ENCODE data around the gene FBLN2. TPM values are rescaled to one million over a fixed set of nuclear protein-coding genes. Genes with fewer than 3 reads are reported as not detected.

The FBLN2 gene
- total RNA-seq, 4 donors from 2014 or later: 85.9 to 187 (median 117) TPM

DNA sequence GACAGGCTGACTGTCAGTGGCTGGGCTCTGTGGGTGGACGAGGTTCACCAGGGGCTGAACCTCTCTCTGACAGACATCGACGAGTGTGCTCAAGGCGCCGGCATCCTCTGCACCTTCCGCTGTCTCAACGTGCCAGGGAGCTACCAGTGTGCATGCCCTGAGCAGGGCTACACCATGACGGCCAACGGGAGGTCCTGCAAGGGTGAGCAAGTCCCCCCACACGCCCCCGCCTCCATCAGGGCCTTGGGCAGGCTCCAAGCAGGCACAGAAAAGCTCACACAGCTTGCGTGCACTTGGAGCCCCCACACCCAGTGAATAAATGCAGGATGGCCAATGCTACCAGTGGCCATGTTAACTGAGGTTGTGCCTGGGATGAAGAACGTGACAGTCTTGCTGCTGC is 82.3 kb downstream of the FBLN2 start:
- Histone ChIP-seq H3K27me3 (no peaks in the 10 kb centered on the region), H3K27ac (no peak overlapping the region), H3K36me3 (peaks cover 0 to 52% of the 10 kb centered on the region in 2 donors), H3K4me3 (no peak overlapping the region), H3K4me1 (no peaks in the 10 kb centered on the region), H3K9me3 (no peaks in the 10 kb centered on the region)
- WGBS, 2 donors (ENCODE audit: low coverage in 1 of 2): 60 to 76% methylated on average over 2 to 8 of the region's 13 CpGs
- no peak for ATAC-seq
- no peak for TF ChIP-seq EP300 (IDR thresholded peaks at IDR 0.05)
- no peak for TF ChIP-seq POLR2AphosphoS5 (IDR thresholded peaks at IDR 0.05)
- TF ChIP-seq, protein P1, sequence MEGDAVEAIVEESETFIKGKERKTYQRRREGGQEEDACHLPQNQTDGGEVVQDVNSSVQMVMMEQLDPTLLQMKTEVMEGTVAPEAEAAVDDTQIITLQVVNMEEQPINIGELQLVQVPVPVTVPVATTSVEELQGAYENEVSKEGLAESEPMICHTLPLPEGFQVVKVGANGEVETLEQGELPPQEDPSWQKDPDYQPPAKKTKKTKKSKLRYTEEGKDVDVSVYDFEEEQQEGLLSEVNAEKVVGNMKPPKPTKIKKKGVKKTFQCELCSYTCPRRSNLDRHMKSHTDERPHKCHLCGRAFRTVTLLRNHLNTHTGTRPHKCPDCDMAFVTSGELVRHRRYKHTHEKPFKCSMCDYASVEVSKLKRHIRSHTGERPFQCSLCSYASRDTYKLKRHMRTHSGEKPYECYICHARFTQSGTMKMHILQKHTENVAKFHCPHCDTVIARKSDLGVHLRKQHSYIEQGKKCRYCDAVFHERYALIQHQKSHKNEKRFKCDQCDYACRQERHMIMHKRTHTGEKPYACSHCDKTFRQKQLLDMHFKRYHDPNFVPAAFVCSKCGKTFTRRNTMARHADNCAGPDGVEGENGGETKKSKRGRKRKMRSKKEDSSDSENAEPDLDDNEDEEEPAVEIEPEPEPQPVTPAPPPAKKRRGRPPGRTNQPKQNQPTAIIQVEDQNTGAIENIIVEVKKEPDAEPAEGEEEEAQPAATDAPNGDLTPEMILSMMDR (IDR thresholded peaks at IDR 0.05): no peak
- no peak for TF ChIP-seq POLR2A (IDR thresholded peaks at IDR 0.05)

GRCh38 chr3:13633176-13633575 is 84.3 kb downstream of the FBLN2 start:
- H3K9me3 ChIP-seq: no peaks in the 10 kb centered on the region
- WGBS, 2 donors (ENCODE audit: low coverage in 1 of 2): 100% methylated on average over 1 to 2 of the region's 13 CpGs
- H3K27me3 ChIP-seq: no peaks in the 10 kb centered on the region
- H3K36me3 ChIP-seq: peaks cover 0 to 60% of the 10 kb centered on the region in 2 donors
- no peak overlapping the region for H3K27ac ChIP-seq
- H3K4me1 ChIP-seq: no peaks in the 10 kb centered on the region
- no peak for ATAC-seq
- H3K4me3 ChIP-seq: no peak overlapping the region
- TF ChIP-seq EP300 (IDR thresholded peaks at IDR 0.05) (no peak), POLR2A (IDR thresholded peaks at IDR 0.05) (no peak), POLR2AphosphoS5 (IDR thresholded peaks at IDR 0.05) (no peak)
- TF ChIP-seq, protein P1 (IDR thresholded peaks at IDR 0.05): no peak

DNA sequence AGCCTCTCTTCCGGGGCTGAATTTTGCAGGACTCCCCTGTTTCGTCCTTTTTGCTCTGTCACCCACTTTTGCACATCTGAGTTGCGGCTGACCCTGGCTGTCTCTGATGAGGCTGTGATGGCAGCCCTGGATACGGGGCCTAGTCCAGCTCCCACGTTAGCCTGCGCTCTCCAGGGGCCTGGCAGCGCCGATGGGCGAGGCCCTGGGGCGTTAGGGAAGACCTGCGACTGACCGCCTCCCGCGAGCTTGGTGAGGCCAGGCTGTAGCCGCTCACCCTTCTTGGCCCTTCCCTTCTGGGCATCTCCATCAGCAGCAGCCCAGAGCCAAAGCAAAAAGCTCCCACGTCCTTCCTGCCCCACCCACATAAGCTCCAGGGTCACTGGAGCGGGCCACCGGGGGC is 85.2 kb downstream of the FBLN2 start:
- Histone ChIP-seq H3K36me3 (peaks cover 0 to 52% of the 10 kb centered on the region in 2 donors), H3K27ac (no peak overlapping the region)
- no peak for ATAC-seq

GRCh38 chr3:13634615-13635014 is 85.7 kb downstream of the FBLN2 start:
- no peak overlapping the region for H3K27ac ChIP-seq
- H3K4me3 ChIP-seq: no peak overlapping the region
- no peaks in the 10 kb centered on the region for H3K27me3 ChIP-seq
- no peaks in the 10 kb centered on the region for H3K9me3 ChIP-seq
- peaks cover 0 to 49% of the 10 kb centered on the region in 2 donors for H3K36me3 ChIP-seq
- 83% methylated on average over 4 of the region's 10 CpGs; no CpG with 5 or more reads in 1 of the 2 donors for WGBS, 2 donors (ENCODE audit: low coverage in 1 of 2)
- no peak for ATAC-seq
- TF ChIP-seq, protein P1 (IDR thresholded peaks at IDR 0.05): no peak
- TF ChIP-seq POLR2AphosphoS5 (IDR thresholded peaks at IDR 0.05) (no peak), POLR2A (IDR thresholded peaks at IDR 0.05) (no peak), EP300 (IDR thresholded peaks at IDR 0.05) (no peak)
- no peaks in the 10 kb centered on the region for H3K4me1 ChIP-seq

More for the DNA sequence above, 85.2 kb downstream of the FBLN2 start:
- 88% methylated on average over 1 of the region's 18 CpGs; no CpG with 5 or more reads in 1 of the 2 donors for WGBS, 2 donors (ENCODE audit: low coverage in 1 of 2)
- Histone ChIP-seq H3K9me3 (no peaks in the 10 kb centered on the region), H3K4me1 (no peaks in the 10 kb centered on the region), H3K4me3 (no peak overlapping the region), H3K27me3 (no peaks in the 10 kb centered on the region)
- no peak for TF ChIP-seq POLR2AphosphoS5 (IDR thresholded peaks at IDR 0.05)
- TF ChIP-seq, protein P1 (IDR thresholded peaks at IDR 0.05): no peak
- TF ChIP-seq EP300 (IDR thresholded peaks at IDR 0.05): no peak
- no peak for TF ChIP-seq POLR2A (IDR thresholded peaks at IDR 0.05)

DNA sequence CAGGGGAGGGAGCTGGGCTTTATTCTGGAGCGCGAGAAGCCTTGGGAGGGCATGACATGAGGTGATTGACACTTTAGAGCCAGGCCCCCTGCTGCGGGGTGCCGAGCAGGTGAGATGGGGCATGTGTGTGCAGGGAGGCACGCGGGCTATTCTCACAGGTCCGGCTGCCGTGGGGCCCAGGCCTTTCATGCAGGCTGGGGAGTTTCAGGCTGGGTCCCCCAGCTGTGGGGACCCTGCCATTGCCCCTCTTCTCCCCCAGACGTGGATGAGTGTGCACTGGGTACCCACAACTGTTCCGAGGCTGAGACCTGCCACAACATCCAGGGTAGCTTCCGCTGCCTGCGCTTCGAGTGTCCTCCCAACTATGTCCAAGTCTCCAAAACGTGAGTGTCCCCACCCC is 87.3 kb downstream of the FBLN2 start:
- WGBS, 2 donors (ENCODE audit: low coverage in 1 of 2): 60 to 81% methylated on average over 1 to 3 of the region's 14 CpGs
- TF ChIP-seq EP300 (IDR thresholded peaks at IDR 0.05) (no peak), POLR2AphosphoS5 (IDR thresholded peaks at IDR 0.05) (no peak), POLR2A (IDR thresholded peaks at IDR 0.05) (no peak)
- TF ChIP-seq, protein P1 (IDR thresholded peaks at IDR 0.05): no peak
- Histone ChIP-seq H3K4me1 (no peaks in the 10 kb centered on the region), H3K4me3 (no peak overlapping the region), H3K27me3 (no peaks in the 10 kb centered on the region), H3K9me3 (no peaks in the 10 kb centered on the region), H3K27ac (no peak overlapping the region), H3K36me3 (peaks cover 0 to 33% of the 10 kb centered on the region in 2 donors)
- no peak for ATAC-seq

All from gastroesophageal sphincter (tissue), 4 donors.